SH-SY5Y (cell line): ENCODE measurements around the gene MALAT1.

Source experiments
- GATA2 ChIP-seq: IDR thresholded peaks from 2 replicates; pipeline ENCODE4 v1.6.1; 2011; ENCODE audit warnings: mild to moderate bottlenecking, low read depth, low read length
- GATA3 ChIP-seq: IDR thresholded peaks from 2 replicates; pipeline ENCODE4 v1.6.1; 2011; ENCODE audit warnings: low read depth, mild to moderate bottlenecking, low read length, moderate library complexity

GRCh38 chr11:65549096-65549495 lies 50.3 kb downstream of the MALAT1 start:
- no peak for TF ChIP-seq GATA2
- TF ChIP-seq GATA3: no peak
